HepG2 (cell line): ENCODE data around the gene IGF2. TPM values are rescaled to one million over a fixed set of nuclear protein-coding genes. Genes with fewer than 3 reads are reported as not detected.
A peak's percentile ranks its signal among the peaks of the same experiment; 100 is the strongest.

Experiments
- AGO1 ChIP-seq: fragments of 200-400 bp; formaldehyde crosslinking; IDR thresholded peaks from 2 replicates; pipeline ENCODE4 v1.6.1; 2017; ENCODE audit warnings: mild to moderate bottlenecking, low read depth, low read length, moderate library complexity; ENCODE audit not compliant: poor library complexity, severe bottlenecking
- ARNT2 ChIP-seq: sonication (generic); formaldehyde crosslinking; IDR thresholded peaks from 2 replicates; pipeline ENCODE4 v1.8.0; 2022; ENCODE audit warnings: mild to moderate bottlenecking, low read depth, missing genetic modification reagents, moderate library complexity
- ATF4 ChIP-seq, 2 experiments: fragments of 450-650 bp in 1 of 2; sonication (generic) in 1 of 2; formaldehyde crosslinking; IDR thresholded peaks; 2 replicates each; pipeline versions ENCODE4 v1.5.0 to v1.8.0; 2020 to 2022; ENCODE audit warnings: mild to moderate bottlenecking in 1 of 2, missing genetic modification reagents in 1 of 2
- BORCS8-MEF2B ChIP-seq: sonication (generic); formaldehyde crosslinking; IDR thresholded peaks from 2 replicates; pipeline ENCODE4 v1.8.0; 2022; ENCODE audit warnings: mild to moderate bottlenecking, missing genetic modification reagents
- BRCA1 ChIP-seq: sonication (generic); formaldehyde crosslinking; IDR thresholded peaks from 2 replicates; pipeline ENCODE4 v1.4.0; 2020; ENCODE audit warnings: missing genetic modification reagents
- CAMTA2 ChIP-seq: sonication (generic); formaldehyde crosslinking; IDR thresholded peaks from 2 replicates; pipeline ENCODE4 v1.4.0; 2020; ENCODE audit warnings: mild to moderate bottlenecking, missing genetic modification reagents, borderline replicate concordance
- GFI1 ChIP-seq: sonication (generic); formaldehyde crosslinking; IDR thresholded peaks from 2 replicates; pipeline ENCODE4 v1.5.0; 2020; ENCODE audit warnings: missing genetic modification reagents, mild to moderate bottlenecking, borderline replicate concordance
- HES4 ChIP-seq: sonication (generic); formaldehyde crosslinking; IDR thresholded peaks from 2 replicates; pipeline ENCODE4 v1.9.0; 2021; ENCODE audit warnings: mild to moderate bottlenecking, missing genetic modification reagents, borderline replicate concordance
- HOXA7 ChIP-seq: sonication (generic); formaldehyde crosslinking; IDR thresholded peaks from 2 replicates; pipeline ENCODE4 v1.8.1; 2022; ENCODE audit warnings: mild to moderate bottlenecking, missing genetic modification reagents, moderate library complexity
- LBX2 ChIP-seq: sonication (generic); formaldehyde crosslinking; IDR thresholded peaks from 2 replicates; pipeline ENCODE4 v1.5.0; 2020; ENCODE audit warnings: missing genetic modification reagents, mild to moderate bottlenecking, borderline replicate concordance
- PHF8 ChIP-seq: sonication (generic); formaldehyde crosslinking; IDR thresholded peaks from 2 replicates; pipeline ENCODE4 v1.5.0; 2020; ENCODE audit warnings: missing genetic modification reagents
- SMAD1 ChIP-seq: sonication (generic); formaldehyde crosslinking; IDR thresholded peaks from 2 replicates; pipeline ENCODE4 v1.4.0; 2020; ENCODE audit warnings: missing genetic modification reagents, low read depth, mild to moderate bottlenecking, borderline replicate concordance
- TFDP1 ChIP-seq: IDR thresholded peaks from 2 replicates; pipeline ENCODE4 v1.6.1; 2016; ENCODE audit warnings: missing compliant biosample characterization, missing genetic modification reagents, borderline replicate concordance
- THAP11 ChIP-seq: IDR thresholded peaks from 2 replicates; pipeline ENCODE4 v1.6.1; 2016; ENCODE audit warnings: missing biosample characterization, missing genetic modification reagents
- YY1 ChIP-seq: IDR thresholded peaks from 2 replicates; pipeline ENCODE4 v1.6.1; 2011; ENCODE audit warnings: low read length, low read depth, moderate library complexity, mild to moderate bottlenecking; ENCODE audit not compliant: insufficient read depth, insufficient replicate concordance
- ZFP82 ChIP-seq: sonication (generic); formaldehyde crosslinking; IDR thresholded peaks from 2 replicates; pipeline ENCODE4 v1.5.1; 2020; ENCODE audit warnings: mild to moderate bottlenecking, missing genetic modification reagents, borderline replicate concordance
- ZNF235 ChIP-seq: sonication (generic); formaldehyde crosslinking; IDR thresholded peaks from 2 replicates; pipeline ENCODE4 v1.8.1; 2023; ENCODE audit warnings: mild to moderate bottlenecking, missing genetic modification reagents, borderline replicate concordance
- ZNF251 ChIP-seq: sonication (generic); formaldehyde crosslinking; IDR thresholded peaks from 2 replicates; pipeline ENCODE4 v1.9.0; 2021; ENCODE audit warnings: mild to moderate bottlenecking, missing genetic modification reagents
- ZNF446 ChIP-seq: sonication (generic); formaldehyde crosslinking; IDR thresholded peaks from 2 replicates; pipeline ENCODE4 v1.5.0; 2020; ENCODE audit warnings: mild to moderate bottlenecking, missing genetic modification reagents
- ZNF451 ChIP-seq: sonication (generic); formaldehyde crosslinking; IDR thresholded peaks from 2 replicates; pipeline ENCODE4 v1.5.0; 2020; ENCODE audit warnings: mild to moderate bottlenecking, missing genetic modification reagents
- ZNF468 ChIP-seq: sonication (generic); formaldehyde crosslinking; IDR thresholded peaks from 2 replicates; pipeline ENCODE4 v1.8.0; 2022; ENCODE audit warnings: mild to moderate bottlenecking, moderate library complexity, missing genetic modification reagents
- ZSCAN21 ChIP-seq: sonication (generic); formaldehyde crosslinking; IDR thresholded peaks from 2 replicates; pipeline ENCODE4 v1.8.0; 2022; ENCODE audit warnings: mild to moderate bottlenecking, missing genetic modification reagents, moderate library complexity, borderline replicate concordance
- ZSCAN22 ChIP-seq: sonication (generic); formaldehyde crosslinking; IDR thresholded peaks from 2 replicates; pipeline ENCODE4 v1.4.0; 2020; ENCODE audit warnings: mild to moderate bottlenecking, missing genetic modification reagents
- polyA plus RNA-seq, 8 experiments: library from polyadenylated mRNA; depleted of rRNA in 3 of 8; stranded (reverse) in 7 of 8; unstranded in 1 of 8; fragments of >200 nt; fragmentation: Illumina TruSeq in 4 of 8; extraction: Trizol in 4 of 8; gene quantifications; 2 replicates each; pipeline versions ENCODE4 v1.2.1 to v1.2.3, GENCODE V29; 2011 to 2016; ENCODE audit warnings: low read depth in 4 of 8, missing spikeins in 1 of 8, mixed read lengths in 1 of 8; ENCODE audit not compliant: insufficient read depth in 1 of 8
- total RNA-seq, 5 experiments: library from RNA; depleted of rRNA; stranded (reverse); fragments of >200 nt; fragmentation: Illumina TruSeq; extraction: Trizol; gene quantifications; 2 replicates each; pipeline ENCODE4 v1.2.3, GENCODE V29; 2016; ENCODE audit warnings: low read depth in 1 of 5
- TF ChIP-seq, protein P1 (sequence below): sonication (generic); formaldehyde crosslinking; IDR thresholded peaks from 2 replicates; pipeline ENCODE4 v1.8.1; 2023; ENCODE audit warnings: mild to moderate bottlenecking, missing genetic modification reagents

IGF2 gene
- total and polyA plus RNA-seq, 2 of the 13 experiments (the other 11 are each of a cell fraction or from before 2014, with no cell fraction given), result 79.1 to 254 TPM

DNA sequence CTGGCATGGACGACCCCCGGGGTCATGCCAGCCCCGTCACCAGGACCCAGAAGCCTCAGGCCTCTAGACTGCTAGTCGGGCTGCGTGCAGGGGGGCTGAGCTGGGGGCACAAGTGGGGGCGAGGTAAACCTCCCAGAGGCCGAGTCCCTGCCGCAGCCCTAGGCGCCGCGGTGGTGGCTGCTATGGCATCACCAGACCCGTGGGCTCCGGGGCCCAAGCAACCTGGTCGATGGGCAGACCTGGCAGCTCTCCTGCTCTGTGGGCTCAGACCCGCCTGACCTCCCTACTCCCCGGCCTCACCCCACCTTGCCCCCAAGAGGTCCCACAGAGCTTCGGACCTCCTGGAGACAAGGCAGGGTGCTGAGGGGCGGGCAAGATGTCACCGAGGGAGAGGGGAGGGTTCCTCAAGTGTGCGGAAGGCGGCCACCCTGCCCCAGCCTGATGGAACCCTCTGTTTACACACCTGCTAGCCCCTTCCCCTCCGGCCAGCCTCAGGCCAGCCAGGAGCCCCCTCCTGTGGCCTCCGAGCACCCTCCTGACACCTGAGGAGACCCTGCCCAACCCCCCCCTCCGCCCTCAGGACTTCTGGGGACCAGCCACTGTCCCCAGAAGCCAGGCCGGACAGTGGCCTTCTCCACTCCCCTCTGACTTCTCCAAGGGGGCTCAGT is 9.4 kb downstream of the IGF2 start (continued):
- TF ChIP-seq ZNF251 (CRISPR knock-in tag) (no peak), GFI1 (CRISPR knock-in tag) (0 out of 2 replicates have a peak, but pooled peaks have one; percentile 55), YY1 (peak; percentile 7), ATF4 (CRISPR knock-in tag; IDR thresholded peaks at IDR 0.05) (peak in 1 of 2 experiments; percentile 59; a peak in 1 of 4 replicates), ZSCAN22 (no peak), LBX2 (CRISPR knock-in tag) (0 out of 2 replicates have a peak, but pooled peaks have one; percentile 37), ZNF468 (CRISPR knock-in tag) (peak; percentile 96; the same call in 1 of the 2 replicates), SMAD1 (0 out of 2 replicates have a peak, but pooled peaks have one; percentile 4), TFDP1 (no peak), ZNF235 (CRISPR knock-in tag) (peak; percentile 58; the same call in 1 of the 2 replicates), AGO1 (peak; percentile 81), ZFP82 (peak; percentile 49; the same call in 1 of the 2 replicates), THAP11 (peak; percentile 13; the same call in 1 of the 2 replicates), ZNF451 (CRISPR knock-in tag) (peak; percentile 44; the same call in 1 of the 2 replicates), CAMTA2 (CRISPR knock-in tag) (peak; percentile 91; the same call in 1 of the 2 replicates), ARNT2 (peak; percentile 64; the same call in 1 of the 2 replicates), ZNF446 (CRISPR knock-in tag) (0 out of 2 replicates have a peak, but pooled peaks have one; percentile 50), BRCA1 (peak; percentile 23; the same call in 1 of the 2 replicates), HOXA7 (CRISPR knock-in tag) (peak; percentile 84; the same call in 1 of the 2 replicates), BORCS8-MEF2B (CRISPR knock-in tag) (0 out of 2 replicates have a peak, but pooled peaks have one; percentile 43), ZSCAN21 (peak; percentile 69; the same call in 1 of the 2 replicates), PHF8 (CRISPR knock-in tag) (peak; percentile 9; the same call in 1 of the 2 replicates), HES4 (CRISPR knock-in tag) (peak; percentile 56; the same call in 1 of the 2 replicates)
- TF ChIP-seq, protein P1, sequence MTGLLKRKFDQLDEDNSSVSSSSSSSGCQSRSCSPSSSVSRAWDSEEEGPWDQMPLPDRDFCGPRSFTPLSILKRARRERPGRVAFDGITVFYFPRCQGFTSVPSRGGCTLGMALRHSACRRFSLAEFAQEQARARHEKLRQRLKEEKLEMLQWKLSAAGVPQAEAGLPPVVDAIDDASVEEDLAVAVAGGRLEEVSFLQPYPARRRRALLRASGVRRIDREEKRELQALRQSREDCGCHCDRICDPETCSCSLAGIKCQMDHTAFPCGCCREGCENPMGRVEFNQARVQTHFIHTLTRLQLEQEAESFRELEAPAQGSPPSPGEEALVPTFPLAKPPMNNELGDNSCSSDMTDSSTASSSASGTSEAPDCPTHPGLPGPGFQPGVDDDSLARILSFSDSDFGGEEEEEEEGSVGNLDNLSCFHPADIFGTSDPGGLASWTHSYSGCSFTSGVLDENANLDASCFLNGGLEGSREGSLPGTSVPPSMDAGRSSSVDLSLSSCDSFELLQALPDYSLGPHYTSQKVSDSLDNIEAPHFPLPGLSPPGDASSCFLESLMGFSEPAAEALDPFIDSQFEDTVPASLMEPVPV, result peak; percentile 97
